HG02870 (cell line): ENCODE results near the gene CFP.
"Not testable (repeated sequence)": the region's sequence is repeated elsewhere in the genome, so short reads cannot be mapped to it uniquely, and the experiment has no call there.

Experiments used
- ATAC-seq: cut with Tn5 transposase; IDR thresholded peaks from one replicate; pipeline ENCODE4 v1.9.1; 2021; ENCODE audit warnings: mild to moderate bottlenecking, moderate library complexity; ENCODE audit not compliant: unreplicated experiment

The CFP gene

GRCh38 chrX:47607091-47607490 is 22.6 kb downstream of the CFP start:
- no peak for ATAC-seq

- no peak for ATAC-seq
Observed at GRCh38 chrX:47605024-47605423, 24.7 kb downstream of the CFP start.

GRCh38 chrX:47603125-47603524 is 26.6 kb downstream of the CFP start:
- not testable (repeated sequence) for ATAC-seq

- no peak for ATAC-seq
Observed at GRCh38 chrX:47597222-47597621, 32.5 kb downstream of the CFP start.

GRCh38 chrX:47596256-47596655 is 33.5 kb downstream of the CFP start:
- no peak for ATAC-seq

GRCh38 chrX:47595716-47596251 is 33.9 kb downstream of the CFP start:
- ATAC-seq = no peak

GRCh38 chrX:47593522-47593921 is 36.2 kb downstream of the CFP start:
- no peak for ATAC-seq

GRCh38 chrX:47590984-47591383 is 38.7 kb downstream of the CFP start:
- no peak for ATAC-seq

- no peak for ATAC-seq
Observed at GRCh38 chrX:47587906-47588735, 41.6 kb downstream of the CFP start.

GRCh38 chrX:47587091-47587891 is 42.4 kb downstream of the CFP start:
- no peak for ATAC-seq

- ATAC-seq = no peak
Observed at GRCh38 chrX:47586043-47586787, 43.5 kb downstream of the CFP start.

- no peak for ATAC-seq
Observed at GRCh38 chrX:47585273-47585672, 44.5 kb downstream of the CFP start.

- ATAC-seq = no peak
Observed at GRCh38 chrX:47584714-47585113, 45.0 kb downstream of the CFP start.

- ATAC-seq = no peak
Observed at GRCh38 chrX:47583240-47583861, 46.4 kb downstream of the CFP start.

- ATAC-seq = peak; percentile 73
Observed at GRCh38 chrX:47581731-47582647, 47.7 kb downstream of the CFP start, which contains the start of gene TIMP1. TIMP1 (plus strand) TSS chrX:47582436; CDS start chrX:47583416, 980 bp downstream.

GRCh38 chrX:47579537-47579936 is 50.2 kb downstream of the CFP start:
- no peak for ATAC-seq

- no peak for ATAC-seq
Observed at GRCh38 chrX:47578692-47579091, 51.0 kb downstream of the CFP start.

- ATAC-seq = no peak
Observed at GRCh38 chrX:47577901-47578300, 51.8 kb downstream of the CFP start.

- no peak for ATAC-seq
Observed at GRCh38 chrX:47577424-47577823, 52.3 kb downstream of the CFP start.
